Adipocyte (in vitro differentiated cells): ENCODE data around the gene TAS2R41.

Experiments
- DNase-seq: peaks from one replicate; pipeline ENCODE4 v3.0.0-alpha.2; 2015; ENCODE audit warnings: low read depth
- H3K27me3 ChIP-seq: replicated peaks from 2 replicates; pipeline ENCODE4 v1.7.0; 2013; ENCODE audit warnings: mild to moderate bottlenecking, low read length, moderate library complexity; ENCODE audit not compliant: control insufficient read depth, insufficient read depth
- H3K36me3 ChIP-seq: 2 replicates; pipeline ENCODE4 v1.7.0; 2013; ENCODE audit warnings: low read length, mild to moderate bottlenecking, moderate library complexity; ENCODE audit not compliant: control insufficient read depth, insufficient read depth, severe bottlenecking
- H3K4me1 ChIP-seq: 2 replicates; pipeline ENCODE4 v1.7.0; 2013; ENCODE audit warnings: mild to moderate bottlenecking, low read length, moderate library complexity; ENCODE audit not compliant: control insufficient read depth, insufficient read depth
- H3K4me3 ChIP-seq: 2 replicates; pipeline ENCODE4 v1.7.0; 2013; ENCODE audit warnings: mild to moderate bottlenecking, low read length, moderate library complexity
- H3K9ac ChIP-seq: 2 replicates; pipeline ENCODE4 v1.7.0; 2013; ENCODE audit warnings: mild to moderate bottlenecking, low read length, moderate library complexity
- H3K9me3 ChIP-seq: 2 replicates; pipeline ENCODE4 v1.7.0; 2013; ENCODE audit warnings: mild to moderate bottlenecking, low read length, moderate library complexity; ENCODE audit not compliant: control insufficient read depth

Gene TAS2R41

DNA sequence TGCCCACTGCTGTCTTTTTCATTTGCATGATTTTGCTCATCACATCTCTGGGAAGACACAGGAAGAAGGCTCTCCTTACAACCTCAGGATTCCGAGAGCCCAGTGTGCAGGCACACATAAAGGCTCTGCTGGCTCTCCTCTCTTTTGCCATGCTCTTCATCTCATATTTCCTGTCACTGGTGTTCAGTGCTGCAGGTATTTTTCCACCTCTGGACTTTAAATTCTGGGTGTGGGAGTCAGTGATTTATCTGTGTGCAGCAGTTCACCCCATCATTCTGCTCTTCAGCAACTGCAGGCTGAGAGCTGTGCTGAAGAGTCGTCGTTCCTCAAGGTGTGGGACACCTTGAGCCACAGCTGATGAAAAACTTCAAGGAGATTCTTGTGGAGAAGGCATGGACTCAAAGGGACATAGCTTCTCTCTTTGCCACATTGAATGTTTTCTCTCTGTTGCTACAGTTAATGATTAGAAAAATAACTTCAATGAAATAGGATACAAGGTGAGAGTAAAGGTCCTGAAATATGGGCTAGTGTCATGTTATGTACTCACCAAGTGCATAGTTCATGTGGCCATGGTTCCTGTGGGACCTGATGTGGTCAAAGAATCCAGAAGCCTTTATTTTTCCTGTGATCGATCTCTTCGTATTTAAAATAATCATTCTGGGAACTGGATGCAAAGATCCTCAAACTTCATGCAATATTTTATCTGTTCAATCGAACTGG lies 33.5 kb upstream of the TAS2R41 start:
- Histone ChIP-seq H3K9me3 (no peaks in the 10 kb centered on the region), H3K36me3 (no peaks in the 10 kb centered on the region), H3K9ac (no peak overlapping the region), H3K4me3 (no peak overlapping the region), H3K4me1 (no peaks in the 10 kb centered on the region), H3K27me3 (no peaks in the 10 kb centered on the region)
- DNase-seq = no peak

DNA sequence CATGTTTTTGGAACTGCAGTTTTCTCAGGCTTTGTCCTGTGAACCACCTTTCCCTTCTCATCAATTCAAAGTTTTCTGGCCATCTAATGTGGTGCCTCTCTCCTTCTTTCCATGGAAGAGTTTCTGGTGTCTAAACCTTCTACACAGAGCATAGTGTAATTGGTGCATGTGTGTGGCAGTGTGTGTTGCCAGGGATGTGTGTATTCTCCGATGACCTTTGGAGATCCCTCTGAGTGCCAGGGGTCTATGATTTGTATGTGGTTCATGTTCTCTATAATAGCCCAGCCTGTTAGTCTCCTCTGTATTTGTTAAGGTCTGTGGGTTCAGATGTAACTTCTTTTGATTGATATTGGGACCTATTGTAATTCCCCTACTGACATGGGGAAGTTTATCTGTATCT lies 32.9 kb upstream of the TAS2R41 start:
- Histone ChIP-seq H3K9me3 (no peaks in the 10 kb centered on the region), H3K4me3 (no peak overlapping the region), H3K9ac (no peak overlapping the region), H3K4me1 (no peaks in the 10 kb centered on the region), H3K36me3 (no peaks in the 10 kb centered on the region), H3K27me3 (no peaks in the 10 kb centered on the region)
- DNase-seq = no peak

DNA sequence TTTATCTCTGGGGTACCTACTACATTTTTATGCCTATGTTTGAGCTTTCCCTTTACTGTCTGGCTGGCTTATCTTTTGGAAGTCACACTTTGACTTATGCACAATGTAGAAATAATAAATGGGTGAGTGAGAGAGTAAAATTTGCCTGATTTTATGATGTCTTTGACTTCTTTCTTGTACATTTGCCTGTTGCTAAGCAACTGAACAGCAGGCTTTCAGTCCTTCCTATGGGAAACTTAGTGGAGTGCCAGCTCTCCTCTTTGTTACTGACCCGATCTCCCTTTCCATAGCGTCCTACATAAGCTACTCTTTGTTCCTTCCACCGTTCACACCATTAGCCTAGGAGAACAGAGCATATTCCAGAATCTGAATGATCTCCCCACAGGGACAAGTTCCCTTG lies 30.2 kb upstream of the TAS2R41 start:
- Histone ChIP-seq H3K36me3 (no peaks in the 10 kb centered on the region), H3K4me3 (no peak overlapping the region), H3K4me1 (no peaks in the 10 kb centered on the region), H3K27me3 (no peaks in the 10 kb centered on the region), H3K9ac (no peak overlapping the region), H3K9me3 (no peaks in the 10 kb centered on the region)
- DNase-seq = no peak

DNA sequence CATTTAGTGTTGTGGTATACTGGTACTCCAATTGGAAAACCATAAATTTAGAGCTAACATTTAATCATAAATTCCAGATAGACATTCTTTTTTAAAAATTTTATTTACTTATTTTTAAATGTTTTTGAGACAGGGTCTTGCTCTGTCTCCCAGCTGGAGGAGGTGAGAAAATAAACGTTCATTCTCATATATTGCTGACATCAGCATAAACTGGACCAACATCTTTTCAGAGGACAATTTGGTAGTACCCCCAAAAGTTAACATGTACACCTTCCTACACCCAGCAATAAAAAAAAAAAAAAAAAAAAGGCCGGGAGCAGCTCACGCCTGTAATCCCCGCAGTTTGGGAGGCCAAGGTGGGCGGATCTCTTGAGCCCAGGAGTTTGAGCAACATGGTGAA lies 29.2 kb upstream of the TAS2R41 start:
- Histone ChIP-seq H3K4me1 (no peaks in the 10 kb centered on the region), H3K9ac (no peak overlapping the region), H3K4me3 (no peak overlapping the region), H3K36me3 (no peaks in the 10 kb centered on the region), H3K27me3 (no peaks in the 10 kb centered on the region), H3K9me3 (no peaks in the 10 kb centered on the region)
- no peak for DNase-seq

DNA sequence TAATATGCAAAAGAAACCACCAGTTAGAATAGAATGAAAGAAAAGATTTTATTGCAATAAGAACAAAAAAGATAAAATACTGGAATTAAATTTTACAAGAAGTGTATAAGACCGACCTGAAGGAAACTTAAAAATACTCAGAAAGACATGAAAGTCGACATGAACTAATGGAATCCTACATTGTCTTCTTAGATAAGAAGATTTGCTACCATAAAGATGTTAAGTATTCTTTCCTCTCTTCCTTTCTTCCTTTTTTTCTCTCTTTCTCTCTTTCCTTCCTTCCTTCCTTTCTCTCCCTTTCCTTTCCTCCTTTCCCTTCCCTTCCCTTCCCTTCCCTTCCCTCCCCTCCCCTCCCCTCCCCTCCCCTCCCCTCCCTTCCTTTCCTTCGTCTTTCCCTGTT lies 27.9 kb upstream of the TAS2R41 start:
- H3K36me3 ChIP-seq = no peaks in the 10 kb centered on the region
- H3K9ac ChIP-seq = no peak overlapping the region
- no peaks in the 10 kb centered on the region for H3K9me3 ChIP-seq
- H3K4me3 ChIP-seq = no peak overlapping the region
- no peak for DNase-seq
- peaks cover 11% of the 10 kb centered on the region for H3K4me1 ChIP-seq
- H3K27me3 ChIP-seq = no peaks in the 10 kb centered on the region

DNA sequence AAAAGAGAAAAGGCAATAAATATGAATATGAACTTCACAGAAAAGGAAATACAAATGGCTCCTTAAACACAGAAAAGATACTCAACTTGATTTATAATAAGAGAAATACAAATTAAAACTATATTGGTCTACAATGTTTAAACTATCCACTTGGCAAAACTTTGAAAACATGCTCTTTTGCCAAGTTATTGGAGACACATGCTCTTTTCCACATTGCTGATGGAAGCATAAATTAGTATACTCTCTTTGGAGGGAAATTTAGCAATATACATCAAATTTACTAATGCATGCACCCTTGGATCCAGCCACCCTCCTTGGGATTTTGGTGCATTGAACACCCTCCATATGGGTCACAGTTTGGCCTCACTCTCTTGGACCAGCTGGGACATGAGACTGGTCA lies 26.6 kb upstream of the TAS2R41 start:
- H3K4me1 ChIP-seq = peaks cover 20% of the 10 kb centered on the region
- no peaks in the 10 kb centered on the region for H3K9me3 ChIP-seq
- no peaks in the 10 kb centered on the region for H3K36me3 ChIP-seq
- H3K4me3 ChIP-seq = no peak overlapping the region
- H3K27me3 ChIP-seq = no peaks in the 10 kb centered on the region
- no peak overlapping the region for H3K9ac ChIP-seq
- DNase-seq = no peak

DNA sequence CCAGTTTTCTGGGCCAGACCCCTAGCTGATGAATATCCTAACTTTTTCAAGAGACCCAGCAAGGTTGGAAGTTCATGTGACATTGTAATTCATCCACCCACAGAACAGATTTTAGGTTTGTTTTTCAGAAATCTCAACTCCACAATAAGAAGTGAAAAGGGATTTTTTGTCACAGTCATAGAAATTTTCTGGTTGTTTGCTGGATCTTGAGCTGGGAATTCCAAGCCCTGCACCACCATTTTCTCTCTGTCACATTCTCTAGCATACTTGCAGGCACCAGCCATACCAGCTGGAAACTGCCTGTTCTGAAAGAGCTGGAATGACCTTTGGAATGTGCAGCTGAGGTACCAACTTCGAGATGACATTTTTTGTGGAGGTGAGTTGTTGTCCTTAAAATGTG lies 25.9 kb upstream of the TAS2R41 start:
- no peaks in the 10 kb centered on the region for H3K27me3 ChIP-seq
- H3K36me3 ChIP-seq = no peaks in the 10 kb centered on the region
- no peak overlapping the region for H3K4me3 ChIP-seq
- H3K4me1 ChIP-seq = peaks cover 22% of the 10 kb centered on the region
- no peaks in the 10 kb centered on the region for H3K9me3 ChIP-seq
- no peak overlapping the region for H3K9ac ChIP-seq
- DNase-seq = no peak

DNA sequence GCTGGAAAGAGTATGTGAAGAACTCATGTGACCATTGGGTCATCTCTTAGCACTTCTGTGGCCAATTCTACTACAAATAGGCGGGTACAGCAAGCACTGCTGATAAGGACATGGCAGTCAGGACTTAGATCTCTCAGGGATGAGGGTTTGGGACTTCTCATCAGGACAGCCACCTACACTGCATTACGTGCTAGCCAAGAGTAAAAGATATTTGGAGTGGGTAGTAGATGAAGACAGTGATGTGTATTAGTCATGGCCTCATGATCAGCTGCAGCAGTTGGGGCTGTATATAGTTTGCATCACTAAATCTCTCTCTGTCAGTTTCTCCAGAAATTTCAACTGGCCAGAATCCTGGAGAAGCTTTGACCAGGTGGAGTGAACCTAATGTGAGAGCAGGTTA lies 25.2 kb upstream of the TAS2R41 start:
- H3K36me3 ChIP-seq = no peaks in the 10 kb centered on the region
- DNase-seq = no peak
- no peak overlapping the region for H3K4me3 ChIP-seq
- no peaks in the 10 kb centered on the region for H3K27me3 ChIP-seq
- H3K9me3 ChIP-seq = no peaks in the 10 kb centered on the region
- H3K9ac ChIP-seq = no peak overlapping the region
- peaks cover 30% of the 10 kb centered on the region for H3K4me1 ChIP-seq

DNA sequence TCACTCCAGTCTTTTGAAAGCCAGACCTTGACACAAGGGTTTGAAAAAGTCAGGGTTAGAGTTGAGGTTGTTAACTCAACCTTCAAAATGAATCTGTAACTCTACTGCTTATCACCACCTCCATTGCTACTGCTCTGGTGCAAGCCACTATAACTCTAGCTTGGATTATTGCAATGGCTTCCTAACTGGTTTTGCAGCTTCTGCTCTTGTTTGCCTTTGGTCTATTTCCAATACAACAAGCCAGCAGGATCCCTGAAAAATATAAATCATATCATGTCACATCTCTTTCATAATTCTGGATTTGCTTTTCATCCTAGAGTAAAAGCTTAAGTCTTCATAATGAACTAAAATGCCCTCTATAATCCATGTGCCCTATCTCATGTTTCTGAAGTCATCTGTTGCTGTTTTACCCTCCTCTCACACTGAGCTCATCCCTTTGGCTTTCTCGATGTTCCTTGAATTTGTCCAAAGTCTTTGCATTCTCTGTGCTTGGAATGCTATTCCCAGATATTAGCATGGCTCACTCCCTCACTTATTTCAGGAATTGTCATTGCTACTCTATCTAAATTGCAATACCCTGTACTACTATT lies 23.5 kb upstream of the TAS2R41 start:
- DNase-seq = no peak
- Histone ChIP-seq H3K36me3 (no peaks in the 10 kb centered on the region), H3K4me1 (peaks cover 42% of the 10 kb centered on the region), H3K9me3 (no peaks in the 10 kb centered on the region), H3K9ac (no peak overlapping the region), H3K4me3 (no peak overlapping the region), H3K27me3 (no peaks in the 10 kb centered on the region)

DNA sequence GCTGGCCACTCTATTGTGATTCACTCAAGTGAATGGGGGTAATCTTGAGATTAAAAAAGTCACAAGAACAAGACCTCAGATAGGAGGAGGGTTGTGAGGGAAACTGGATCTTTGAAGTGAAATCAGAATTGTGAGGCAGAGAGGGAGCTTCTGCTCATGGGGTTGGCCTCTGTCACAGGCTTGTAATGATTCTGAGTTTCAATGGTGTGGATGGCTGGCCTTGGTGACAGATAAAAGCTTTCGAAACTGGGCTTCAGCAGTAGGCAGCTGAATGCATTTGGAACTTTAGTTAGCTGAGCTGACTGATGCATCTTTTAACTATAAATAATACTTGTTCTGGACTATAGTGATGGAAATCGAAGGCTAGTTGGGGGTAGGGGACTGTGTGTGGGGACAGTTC lies 22.2 kb upstream of the TAS2R41 start:
- no peak for DNase-seq
- Histone ChIP-seq H3K9ac (no peak overlapping the region), H3K36me3 (no peaks in the 10 kb centered on the region), H3K4me1 (peaks cover 42% of the 10 kb centered on the region), H3K4me3 (no peak overlapping the region), H3K27me3 (no peaks in the 10 kb centered on the region), H3K9me3 (no peaks in the 10 kb centered on the region)

DNA sequence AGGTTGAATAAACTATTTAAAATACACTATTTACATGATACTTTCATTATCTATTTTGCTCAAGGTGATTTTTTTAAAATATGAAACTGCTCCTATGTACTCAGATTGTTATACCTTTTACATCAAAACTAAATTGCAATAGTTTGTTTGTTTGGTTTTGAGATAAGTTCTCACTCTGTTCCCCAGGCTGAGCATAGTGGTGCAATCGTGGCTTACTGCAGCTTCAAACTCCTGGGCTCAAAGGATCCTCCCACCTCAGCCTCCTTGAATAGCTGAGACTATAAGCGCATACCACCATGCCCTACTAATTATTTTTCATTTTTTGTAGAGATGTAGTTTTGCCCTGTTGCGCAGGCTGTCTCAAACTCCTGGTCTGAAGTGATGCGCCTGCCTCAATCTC lies 21.7 kb upstream of the TAS2R41 start:
- peak; percentile 16 for DNase-seq
- peaks cover 42% of the 10 kb centered on the region for H3K4me1 ChIP-seq
- H3K27me3 ChIP-seq = no peaks in the 10 kb centered on the region
- no peak overlapping the region for H3K9ac ChIP-seq
- no peaks in the 10 kb centered on the region for H3K36me3 ChIP-seq
- no peak overlapping the region for H3K4me3 ChIP-seq
- no peaks in the 10 kb centered on the region for H3K9me3 ChIP-seq
